ENCODE measurements around the gene CRTC1.

DNA sequence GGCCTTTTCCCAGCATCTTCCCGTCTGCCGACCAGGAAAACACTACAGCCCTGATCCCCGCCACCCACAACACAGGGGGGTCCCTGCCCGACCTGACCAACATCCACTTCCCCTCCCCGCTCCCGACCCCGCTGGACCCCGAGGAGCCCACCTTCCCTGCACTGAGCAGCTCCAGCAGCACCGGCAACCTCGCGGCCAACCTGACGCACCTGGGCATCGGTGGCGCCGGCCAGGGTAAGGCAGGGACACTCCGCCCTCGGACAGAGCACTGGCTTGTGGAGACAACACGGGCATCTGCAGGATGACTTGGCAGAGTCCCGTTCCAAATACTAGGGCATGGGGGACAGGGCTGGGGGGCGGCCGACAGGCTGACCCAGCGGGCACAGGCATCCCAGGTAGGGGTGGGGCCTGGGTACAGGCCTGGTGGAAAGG, 76.5 kb downstream of the CRTC1 start:
- TF ChIP-seq CTCF (IDR thresholded peaks at IDR 0.05) (no peak), POLR2A (IDR thresholded peaks at IDR 0.05) (no peak)

Data from uterus (tissue), 2 donors.